ENCODE measurements around the gene RASSF8.

DNA sequence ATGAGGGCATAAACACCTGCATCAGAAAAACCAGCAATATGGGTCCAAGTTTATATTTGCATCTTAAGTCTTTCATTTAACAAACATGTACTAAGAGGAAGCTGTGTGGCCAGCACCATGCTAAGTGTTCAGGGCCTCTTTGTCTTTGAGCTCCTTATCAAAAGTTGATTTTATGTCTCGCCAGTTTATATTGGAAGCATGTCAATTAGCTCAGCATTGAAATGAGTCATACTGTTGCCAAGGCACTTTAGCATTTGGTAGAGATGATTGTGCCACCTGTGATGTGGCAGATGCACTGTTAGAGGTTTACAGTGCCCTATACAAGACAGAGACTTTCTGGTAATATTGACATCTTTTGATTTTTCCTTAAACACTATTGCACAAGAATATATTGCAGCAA, 97.9 kb downstream of the RASSF8 start:
- TF ChIP-seq EZH2 (IDR thresholded peaks at IDR 0.05; ENCODE audit: low read length): no peak
- TF ChIP-seq, protein P1, sequence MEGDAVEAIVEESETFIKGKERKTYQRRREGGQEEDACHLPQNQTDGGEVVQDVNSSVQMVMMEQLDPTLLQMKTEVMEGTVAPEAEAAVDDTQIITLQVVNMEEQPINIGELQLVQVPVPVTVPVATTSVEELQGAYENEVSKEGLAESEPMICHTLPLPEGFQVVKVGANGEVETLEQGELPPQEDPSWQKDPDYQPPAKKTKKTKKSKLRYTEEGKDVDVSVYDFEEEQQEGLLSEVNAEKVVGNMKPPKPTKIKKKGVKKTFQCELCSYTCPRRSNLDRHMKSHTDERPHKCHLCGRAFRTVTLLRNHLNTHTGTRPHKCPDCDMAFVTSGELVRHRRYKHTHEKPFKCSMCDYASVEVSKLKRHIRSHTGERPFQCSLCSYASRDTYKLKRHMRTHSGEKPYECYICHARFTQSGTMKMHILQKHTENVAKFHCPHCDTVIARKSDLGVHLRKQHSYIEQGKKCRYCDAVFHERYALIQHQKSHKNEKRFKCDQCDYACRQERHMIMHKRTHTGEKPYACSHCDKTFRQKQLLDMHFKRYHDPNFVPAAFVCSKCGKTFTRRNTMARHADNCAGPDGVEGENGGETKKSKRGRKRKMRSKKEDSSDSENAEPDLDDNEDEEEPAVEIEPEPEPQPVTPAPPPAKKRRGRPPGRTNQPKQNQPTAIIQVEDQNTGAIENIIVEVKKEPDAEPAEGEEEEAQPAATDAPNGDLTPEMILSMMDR (optimal IDR thresholded peaks at IDR 0.05 in 1 of 3, IDR thresholded peaks at IDR 0.05 in 1 of 3, conservative IDR thresholded peaks at IDR 0.05 in 1 of 3; ENCODE audit: extremely low read depth in 1 of 3, insufficient read depth in 2 of 3, low read length in 3 of 3): no peak

Measured in keratinocyte (primary cell).